Ascending aorta (tissue), 2 donors: ENCODE measurements around the gene TSNAX. TPM values are rescaled to one million over a fixed set of nuclear protein-coding genes. Genes with fewer than 3 reads are reported as not detected.
A peak's percentile ranks its signal among the peaks of the same experiment; 100 is the strongest.

Experiments
- DNase-seq, 2 donors: peaks; one replicate each; pipeline ENCODE4 v3.0.0-alpha.2; 2019; ENCODE audit warnings: low spot score in 2 of 2
- H3K27ac ChIP-seq, 2 donors: fragments of 200-600 bp; sonication (generic); one replicate each; pipeline ENCODE4 v1.5.1; 2016 to 2017; ENCODE audit warnings: mild to moderate bottlenecking in 1 of 2
- H3K27me3 ChIP-seq: fragments of 200-600 bp; sonication (generic); one replicate; pipeline ENCODE4 v1.5.1; 2017
- H3K36me3 ChIP-seq, 2 donors: fragments of 200-600 bp; sonication (generic); one replicate each; pipeline ENCODE4 v1.5.1; 2016
- H3K4me1 ChIP-seq, 2 donors: fragments of 200-600 bp; sonication (generic); one replicate each; pipeline ENCODE4 v1.5.1; 2016 to 2017; ENCODE audit warnings: mild to moderate bottlenecking in 1 of 2
- H3K4me3 ChIP-seq, 2 donors: fragments of 200-600 bp; sonication (generic); one replicate each; pipeline ENCODE4 v1.5.1; 2016 to 2017; ENCODE audit warnings: mild to moderate bottlenecking in 1 of 2
- H3K9me3 ChIP-seq, 2 donors: fragments of 200-600 bp; sonication (generic); one replicate each; pipeline ENCODE4 v1.5.1; 2016
- CTCF ChIP-seq, 3 experiments: fragments of 200-600 bp in 2 of 3; fragments of 450-650 bp in 1 of 3; sonication (generic) in 2 of 3; IDR thresholded peaks; one replicate each; pipeline ENCODE4 v1.5.1; 2016 to 2019; ENCODE audit warnings: antibody characterized with exemption in 3 of 3, mild to moderate bottlenecking in 1 of 3, moderate library complexity in 1 of 3
- intact Hi-C: fragments of 100-400 bp; cut with DNase I; formaldehyde crosslinking; loops from one replicate; pipeline ENCODE4 v1.15.1; 2023
- total RNA-seq: library from RNA; depleted of rRNA; stranded (reverse); fragments of >200 nt; gene quantifications from one replicate; pipeline ENCODE4 v1.1.0, GENCODE V29; 2016

Gene TSNAX
- total RNA-seq, 1 donor from 2014 or later, result 15.0 TPM

- H3K36me3 ChIP-seq, result no peaks in the 10 kb centered on the region
- H3K4me1 ChIP-seq, result peaks cover 0 to 3% of the 10 kb centered on the region in 2 donors
- H3K27me3 ChIP-seq, result no peaks in the 10 kb centered on the region
- DNase-seq, result no peak
- TF ChIP-seq CTCF (IDR thresholded peaks at IDR 0.05), result no peak
- no peak overlapping the region for H3K4me3 ChIP-seq
- no peak overlapping the region for H3K27ac ChIP-seq
- intact Hi-C loops, result loop anchor here (5.0 kb wide), 1 partner anchor 75 kb away; the partner anchor contains the start of gene TSNAX
- no peaks in the 10 kb centered on the region for H3K9me3 ChIP-seq
These were observed 74.2 kb downstream of the TSNAX start for GRCh38 chr1:231602673-231602984.

- intact Hi-C loops, result loop anchor here (1.0 to 5.0 kb wide), 2 partner anchors 76 to 246 kb away; partner anchors contain the start of gene TSNAX
- H3K36me3 ChIP-seq, result no peaks in the 10 kb centered on the region
These were observed 75.3 kb downstream of the TSNAX start for GRCh38 chr1:231603598-231604275.

GRCh38 chr1:231604276-231604621 lies 75.8 kb downstream of the TSNAX start:
- H3K4me3 ChIP-seq, result peak overlapping the region; percentile 59 to 63
- peaks cover 0 to 3% of the 10 kb centered on the region in 2 donors for H3K4me1 ChIP-seq
- H3K27ac ChIP-seq, result no peak overlapping the region
- H3K36me3 ChIP-seq, result no peaks in the 10 kb centered on the region
- H3K27me3 ChIP-seq, result no peaks in the 10 kb centered on the region
- H3K9me3 ChIP-seq, result no peaks in the 10 kb centered on the region
- no peak for TF ChIP-seq CTCF (IDR thresholded peaks at IDR 0.05)
- DNase-seq, result no peak
- intact Hi-C loops, result loop anchor here (1.0 to 5.0 kb wide), 2 partner anchors 77 to 247 kb away; partner anchors contain the start of gene TSNAX

More at GRCh38 chr1:231603598-231604275, 75.3 kb downstream of the TSNAX start:
- Histone ChIP-seq H3K4me1 (peaks cover 0 to 3% of the 10 kb centered on the region in 2 donors), H3K27me3 (no peaks in the 10 kb centered on the region), H3K9me3 (no peaks in the 10 kb centered on the region), H3K4me3 (peak overlapping the region; percentile 59 to 63), H3K27ac (no peak overlapping the region)
- no peak for DNase-seq
- peak; percentile 54 to 76 (median 56) for TF ChIP-seq CTCF (IDR thresholded peaks at IDR 0.05)

- TF ChIP-seq CTCF (IDR thresholded peaks at IDR 0.05), result no peak
- Histone ChIP-seq H3K9me3 (no peaks in the 10 kb centered on the region), H3K4me1 (peaks cover 0 to 3% of the 10 kb centered on the region in 2 donors), H3K4me3 (no peak overlapping the region), H3K27me3 (no peaks in the 10 kb centered on the region), H3K36me3 (no peaks in the 10 kb centered on the region), H3K27ac (no peak overlapping the region)
- DNase-seq, result no peak
- intact Hi-C loops, result no loop called here
These were observed 77.0 kb downstream of the TSNAX start for GRCh38 chr1:231605149-231606100.

- Histone ChIP-seq H3K4me1 (peaks cover 0 to 3% of the 10 kb centered on the region in 2 donors), H3K9me3 (no peaks in the 10 kb centered on the region), H3K27ac (no peak overlapping the region), H3K4me3 (no peak overlapping the region), H3K27me3 (no peaks in the 10 kb centered on the region), H3K36me3 (no peaks in the 10 kb centered on the region)
- no peak for TF ChIP-seq CTCF (IDR thresholded peaks at IDR 0.05)
- intact Hi-C loops, result no loop called here
- no peak for DNase-seq
These were observed 78.2 kb downstream of the TSNAX start for GRCh38 chr1:231606712-231607111.
